Ovary (tissue), 9 donors: ENCODE results near the gene ISG15. TPM values are rescaled to one million over a fixed set of nuclear protein-coding genes. Genes with fewer than 3 reads are reported as not detected.
A peak's percentile ranks its signal among the peaks of the same experiment; 100 is the strongest.

ENCODE experiments used
- DNase-seq, 5 donors: peaks; one replicate each; pipeline ENCODE4 v3.0.0-alpha.2; 2019 to 2020
- H3K27ac ChIP-seq, 2 donors: fragments of 200-600 bp; one replicate each; pipeline versions ENCODE4 v1.5.1 to v1.8.0; 2019 to 2022
- H3K27me3 ChIP-seq: fragments of 200-600 bp; one replicate; pipeline ENCODE4 v1.8.0; 2022
- H3K36me3 ChIP-seq: fragments of 200-600 bp; sonication (generic); one replicate; pipeline ENCODE4 v1.5.1; 2019
- H3K4me1 ChIP-seq: one replicate; pipeline ENCODE4 v1.8.1; 2013; ENCODE audit warnings: mild to moderate bottlenecking, moderate library complexity; ENCODE audit not compliant: insufficient read depth
- H3K4me3 ChIP-seq: fragments of 200-600 bp; sonication (generic); one replicate; pipeline ENCODE4 v1.5.1; 2017
- H3K9me3 ChIP-seq, 2 donors: fragments of 200-600 bp in 1 of 2; sonication (generic) in 1 of 2; one replicate each; pipeline versions ENCODE4 v1.5.1 to v1.8.1; 2013 to 2019; ENCODE audit warnings: mild to moderate bottlenecking in 1 of 2, moderate library complexity in 1 of 2
- CTCF ChIP-seq, 3 donors: fragments of 450-650 bp in 2 of 3; fragments of 200-600 bp in 1 of 3; IDR thresholded peaks; one replicate each; pipeline versions ENCODE4 v1.5.1 to v1.8.0; 2016 to 2022; ENCODE audit warnings: antibody characterized with exemption in 3 of 3, mild to moderate bottlenecking in 1 of 3
- EP300 ChIP-seq: sonication (generic); formaldehyde crosslinking; IDR thresholded peaks from one replicate; pipeline ENCODE4 v1.6.1; 2017; ENCODE audit warnings: antibody characterized with exemption
- POLR2A ChIP-seq: fragments of 450-650 bp; IDR thresholded peaks from one replicate; pipeline ENCODE4 v1.6.1; 2017; ENCODE audit warnings: antibody characterized with exemption, mild to moderate bottlenecking, moderate library complexity
- WGBS, 3 donors: extraction: QIAGEN DNeasy Blood & Tissue Kit in 1 of 3; methylation state at CpG; one replicate each; pipeline versions ENCODE4 v1.1.5 to v1.1.7; 2013 to 2017; 5-methylcytosine and 5-hydroxymethylcytosine counted together
- intact Hi-C, 4 donors: fragments of 100-400 bp; cut with DNase I; formaldehyde crosslinking; loops; one replicate each; pipeline versions ENCODE4 v1.11.0 to v1.15.1; 2022 to 2023
- polyA plus RNA-seq, 2 donors: library from polyadenylated mRNA; stranded (reverse); fragments of 200-250 nt in 1 of 2; fragments of 350-450 nt in 1 of 2; fragmentation: Illumina TruSeq in 1 of 2; extraction: RNeasy Lipid Tissue Mini Kit (QIAGEN cat#74804) in 1 of 2; gene quantifications; one replicate each; pipeline ENCODE4 v1.2.3, GENCODE V29; 2013 to 2014
- total RNA-seq, 7 donors: library from RNA; depleted of rRNA in 2 of 7; stranded (reverse); fragments of >200 nt in 2 of 7; fragmentation: NEBNext Ultra II Directional in 3 of 7; extraction: Animal tissue kit (Norgen Biotek cat#: 25700) in 3 of 7; gene quantifications; one replicate each; pipeline versions ENCODE4 v1.1.0 to v1.2.4, GENCODE V29; 2016 to 2023
- donor health status: DM: no; HTN: no; CAD: no; lungs with moderate emphysema.
- donor health status: DM: no; HTN: no; CAD: no.
- donor health status: Bipolar disorder and iron deficiency.
- donor health status: DM: yes; HTN: yes; CAD: no.
- donor health status: DM: no; HTN: no; CAD: no.
- donor health status: DM: yes; HTN: yes; CAD: no.

Gene ISG15
- total and polyA plus RNA-seq, 9 donors: 7.8 to 83.5 (median 14.9) TPM; not detected in 1

DNA sequence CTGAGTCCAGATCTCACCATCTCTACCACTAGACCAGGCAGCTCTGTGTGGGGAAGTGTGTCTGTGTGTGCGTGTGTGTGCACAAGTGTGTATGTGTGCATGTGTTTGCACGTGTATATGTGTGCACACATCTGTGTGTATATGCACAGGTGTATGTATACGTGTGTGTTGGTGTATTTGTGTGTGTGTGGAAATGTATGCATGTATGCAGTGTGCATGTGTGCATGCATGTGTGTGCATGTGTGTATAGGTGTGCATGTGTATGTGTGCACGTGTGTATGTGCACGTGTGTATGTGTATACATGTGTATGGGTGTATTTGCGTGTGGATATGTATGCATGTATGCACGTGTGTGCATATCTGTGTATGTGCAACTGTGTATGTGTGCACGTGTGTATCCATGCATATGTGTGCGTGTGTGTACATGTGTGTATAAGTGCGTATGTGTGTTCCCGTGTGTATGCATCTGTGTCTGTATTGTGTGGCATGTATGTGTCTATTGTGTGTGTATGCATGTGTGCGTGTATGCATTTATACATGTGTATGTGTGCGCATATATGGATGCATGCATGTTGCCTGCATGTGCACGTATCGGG lies 43.9 kb upstream of the ISG15 start:
- no peaks in the 10 kb centered on the region for H3K27me3 ChIP-seq
- no peak overlapping the region for H3K4me3 ChIP-seq
- no peaks in the 10 kb centered on the region for H3K4me1 ChIP-seq
- no peak for TF ChIP-seq CTCF (IDR thresholded peaks at IDR 0.05)
- TF ChIP-seq POLR2A: no peak
- no peak for TF ChIP-seq EP300
- no peak overlapping the region for H3K27ac ChIP-seq
- no peaks in the 10 kb centered on the region for H3K36me3 ChIP-seq
- no peak for DNase-seq
- intact Hi-C loops: no loop called here
- 76 to 80% (median 77%) methylated on average over 15 of the region's 15 CpGs for WGBS, 3 donors
- H3K9me3 ChIP-seq: no peaks in the 10 kb centered on the region

GRCh38 chr1:970242-970972 lies 42.9 kb upstream of the ISG15 start:
- WGBS, 3 donors: 7 to 20% (median 11%) methylated on average over 19 to 33 of the region's 33 CpGs

GRCh38 chr1:970973-971730 lies 42.1 kb upstream of the ISG15 start:
- no peaks in the 10 kb centered on the region for H3K36me3 ChIP-seq
- H3K27ac ChIP-seq: no peak overlapping the region
- intact Hi-C loops: no loop called here
- TF ChIP-seq POLR2A (no peak), EP300 (no peak), CTCF (IDR thresholded peaks at IDR 0.05) (no peak)
- H3K4me3 ChIP-seq: no peak overlapping the region
- no peaks in the 10 kb centered on the region for H3K27me3 ChIP-seq
- peak in 1 of 5 donors; percentile 32 for DNase-seq
- H3K9me3 ChIP-seq: no peaks in the 10 kb centered on the region
- WGBS, 3 donors: 24 to 51% (median 43%) methylated on average over 17 to 42 of the region's 42 CpGs
- H3K4me1 ChIP-seq: peaks cover under 1% of the 10 kb centered on the region

More at GRCh38 chr1:970242-970972, 42.9 kb upstream of the ISG15 start:
- H3K9me3 ChIP-seq: no peaks in the 10 kb centered on the region
- no peaks in the 10 kb centered on the region for H3K36me3 ChIP-seq
- TF ChIP-seq POLR2A (no peak), CTCF (IDR thresholded peaks at IDR 0.05) (no peak), EP300 (no peak)
- no peak overlapping the region for H3K4me3 ChIP-seq
- H3K4me1 ChIP-seq: no peaks in the 10 kb centered on the region
- no peak overlapping the region for H3K27ac ChIP-seq
- H3K27me3 ChIP-seq: no peaks in the 10 kb centered on the region
- intact Hi-C loops: no loop called here
- no peak for DNase-seq

DNA sequence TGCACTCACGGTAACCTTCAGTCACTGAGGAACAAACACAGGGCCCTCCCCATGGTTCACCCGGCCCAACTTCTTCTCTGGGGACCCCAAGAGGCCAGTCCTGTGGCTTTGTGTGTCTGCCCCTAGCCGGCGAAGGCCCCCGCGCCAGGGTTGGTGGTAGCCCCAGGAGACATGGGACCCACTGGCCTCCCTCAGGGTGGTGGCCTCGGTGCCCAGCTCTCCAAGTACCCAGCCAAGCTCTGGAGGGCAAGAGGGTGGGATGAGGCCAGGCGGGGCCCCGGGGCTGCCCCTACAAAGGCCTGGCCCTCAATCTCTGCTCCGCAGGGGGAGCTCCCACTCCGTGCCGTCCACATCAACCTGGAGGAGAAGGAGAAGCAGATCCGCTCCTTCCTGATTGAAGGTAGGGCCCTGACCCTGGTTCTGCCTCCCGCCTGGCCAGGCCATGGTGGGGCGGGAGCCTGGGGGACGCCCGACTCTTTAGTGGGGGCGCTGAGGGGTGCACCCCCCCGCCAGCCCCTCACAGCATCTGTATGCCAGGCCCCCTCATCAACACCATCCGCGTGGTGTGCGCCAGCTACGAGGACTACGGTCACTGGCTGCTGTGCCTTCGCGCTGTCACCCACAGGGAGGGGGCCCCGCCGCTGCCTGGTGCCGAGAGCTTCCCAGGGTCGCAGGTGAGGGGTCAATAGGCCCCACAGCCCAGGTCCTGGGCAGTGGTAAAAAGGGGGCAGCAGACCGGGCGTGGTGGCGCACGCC lies 41.4 kb upstream of the ISG15 start:
- WGBS, 3 donors: 68 to 75% (median 74%) methylated on average over 29 to 34 of the region's 34 CpGs
- no peak overlapping the region for H3K4me3 ChIP-seq
- peaks cover 2% of the 10 kb centered on the region for H3K4me1 ChIP-seq
- H3K36me3 ChIP-seq: no peaks in the 10 kb centered on the region
- no peak for TF ChIP-seq POLR2A
- no peak for TF ChIP-seq EP300
- DNase-seq: peak in 1 of 5 donors; percentile 31
- no peak overlapping the region for H3K27ac ChIP-seq
- H3K27me3 ChIP-seq: no peaks in the 10 kb centered on the region
- no peaks in the 10 kb centered on the region for H3K9me3 ChIP-seq
- intact Hi-C loops: no loop called here
